Mucosa of descending colon (tissue), 3 donors: ENCODE data around the gene NPFFR1. TPM values are rescaled to one million over a fixed set of nuclear protein-coding genes. Genes with fewer than 3 reads are reported as not detected.
A peak's percentile ranks its signal among the peaks of the same experiment; 100 is the strongest.

Source experiments
- ATAC-seq: fragments of 200-7000 bp; cut with Tn5 transposase; one replicate; pipeline ENCODE4 v1.9.1; 2020; ENCODE audit warnings: mild to moderate bottlenecking, moderate library complexity
- DNase-seq, 3 donors: peaks; one replicate each; pipeline ENCODE4 v3.0.0-alpha.2; 2020
- H3K36me3 ChIP-seq: fragments of 200-600 bp; one replicate; pipeline ENCODE4 v1.8.0; 2021; ENCODE audit warnings: low read depth, mild to moderate bottlenecking
- H3K4me1 ChIP-seq: fragments of 200-600 bp; one replicate; pipeline ENCODE4 v1.8.0; 2021; ENCODE audit warnings: low read depth, mild to moderate bottlenecking
- H3K4me3 ChIP-seq: fragments of 200-600 bp; one replicate; pipeline ENCODE4 v1.8.0; 2021; ENCODE audit warnings: mild to moderate bottlenecking
- H3K9me3 ChIP-seq: fragments of 200-600 bp; one replicate; pipeline ENCODE4 v1.8.0; 2021; ENCODE audit warnings: mild to moderate bottlenecking
- CTCF ChIP-seq: fragments of 200-600 bp; IDR thresholded peaks from one replicate; pipeline ENCODE4 v1.8.0; 2022; ENCODE audit warnings: antibody characterized with exemption, mild to moderate bottlenecking
- intact Hi-C, 2 donors: fragments of 100-400 bp; cut with DNase I in 1 of 2; cut with micrococcal nuclease in 1 of 2; formaldehyde crosslinking; loops; one replicate each; pipeline versions ENCODE4 v1.11.0 to v1.11.1; 2022; cut with DNase I, micrococcal nuclease
- total RNA-seq, 3 donors: library from RNA; stranded (reverse); fragmentation: NEBNext Ultra II Directional in 2 of 3; extraction: Animal tissue kit (Norgen Biotek cat#: 25700) in 2 of 3; gene quantifications; one replicate each; pipeline versions ENCODE4 v1.2.1 to v1.2.4, GENCODE V29; 2021 to 2023
- donor health status: DM: no; HTN: no; CAD: no; lungs with moderate emphysema.
- donor health status: DM: no; HTN: no; CAD: no.
- donor health status: DM: no; HTN: yes; CAD: no.

The NPFFR1 gene
- total RNA-seq, 3 donors from 2014 or later = 0.06 to 0.10 (median 0.06) TPM

GRCh38 chr10:70328967-70329366, 45.2 kb upstream of the NPFFR1 start:
- Histone ChIP-seq H3K36me3 (no peaks in the 10 kb centered on the region), H3K9me3 (no peaks in the 10 kb centered on the region), H3K4me1 (peaks cover 10% of the 10 kb centered on the region), H3K4me3 (no peak overlapping the region)
- no peak for TF ChIP-seq CTCF
- DNase-seq (no peak), ATAC-seq (no peak)
- intact Hi-C loops = no loop called here

- no peaks in the 10 kb centered on the region for H3K9me3 ChIP-seq
- ATAC-seq (no peak), DNase-seq (no peak)
- intact Hi-C loops = no loop called here
- H3K36me3 ChIP-seq = no peaks in the 10 kb centered on the region
- peaks cover 10% of the 10 kb centered on the region for H3K4me1 ChIP-seq
- H3K4me3 ChIP-seq = no peak overlapping the region
- TF ChIP-seq CTCF = no peak
These were observed 44.2 kb upstream of the NPFFR1 start for GRCh38 chr10:70328018-70328417.

GRCh38 chr10:70324951-70325781, 41.4 kb upstream of the NPFFR1 start:
- Histone ChIP-seq H3K4me3 (no peak overlapping the region), H3K9me3 (no peaks in the 10 kb centered on the region), H3K36me3 (no peaks in the 10 kb centered on the region), H3K4me1 (no peaks in the 10 kb centered on the region)
- DNase-seq = no peak
- no peak for ATAC-seq
- no peak for TF ChIP-seq CTCF
- intact Hi-C loops = no loop called here

GRCh38 chr10:70324339-70324861, 40.6 kb upstream of the NPFFR1 start:
- TF ChIP-seq CTCF = no peak
- no peaks in the 10 kb centered on the region for H3K36me3 ChIP-seq
- no peak overlapping the region for H3K4me3 ChIP-seq
- no peak for DNase-seq
- intact Hi-C loops = no loop called here
- H3K9me3 ChIP-seq = no peaks in the 10 kb centered on the region
- no peaks in the 10 kb centered on the region for H3K4me1 ChIP-seq
- peak; percentile 40 for ATAC-seq

GRCh38 chr10:70323697-70324338, 40.0 kb upstream of the NPFFR1 start:
- intact Hi-C loops = no loop called here
- Histone ChIP-seq H3K4me3 (no peak overlapping the region), H3K36me3 (no peaks in the 10 kb centered on the region), H3K4me1 (no peaks in the 10 kb centered on the region), H3K9me3 (no peaks in the 10 kb centered on the region)
- no peak for TF ChIP-seq CTCF
- peak; percentile 11 for ATAC-seq
- DNase-seq = no peak
